ENCODE measurements around the gene TRAF6. TPM values are rescaled to one million over a fixed set of nuclear protein-coding genes. Genes with fewer than 3 reads are reported as not detected.

TRAF6 gene
- total RNA-seq, 6 donors from 2014 or later: 7.4 to 17.5 (median 13.7) TPM

- ATAC-seq (ENCODE audit: low FRiP score in 2 of 2) (no peak), DNase-seq (no peak)
- H3K9me3 ChIP-seq: no peaks in the 10 kb centered on the region
- peaks cover 8 to 38% (median 15%) of the 10 kb centered on the region in 4 donors for H3K4me1 ChIP-seq
- peak overlapping the region in 1 of 4 donors; percentile 92 for H3K4me3 ChIP-seq
- peak overlapping the region in 2 of 4 donors; percentile 91 to 97 for H3K27ac ChIP-seq
- 59 to 63% methylated on average over 7 of the region's 7 CpGs for WGBS, 2 donors
- TF ChIP-seq EP300 (IDR thresholded peaks at IDR 0.05): no peak
- TF ChIP-seq POLR2A (IDR thresholded peaks at IDR 0.05): no peak
- TF ChIP-seq POLR2AphosphoS5 (IDR thresholded peaks at IDR 0.05): no peak
- H3K36me3 ChIP-seq: peaks cover 0 to 3% (median 0%) of the 10 kb centered on the region in 4 donors
- no peaks in the 10 kb centered on the region for H3K27me3 ChIP-seq
Measured at GRCh38 chr11:36507824-36508489, 2.1 kb downstream of the TRAF6 start.

- TF ChIP-seq POLR2AphosphoS5 (IDR thresholded peaks at IDR 0.05) (no peak), CTCF (IDR thresholded peaks at IDR 0.05) (no peak), POLR2A (IDR thresholded peaks at IDR 0.05) (no peak), EP300 (IDR thresholded peaks at IDR 0.05) (no peak)
- Histone ChIP-seq H3K4me1 (peaks cover 9 to 45% (median 28%) of the 10 kb centered on the region in 4 donors), H3K27me3 (no peaks in the 10 kb centered on the region), H3K36me3 (peaks cover 15 to 45% (median 19%) of the 10 kb centered on the region in 4 donors), H3K27ac (peak overlapping the region in 1 of 4 donors; percentile 1), H3K9me3 (no peaks in the 10 kb centered on the region), H3K4me3 (no peak overlapping the region)
- ATAC-seq (ENCODE audit: low FRiP score in 2 of 2) (no peak), DNase-seq (no peak)
- WGBS, 2 donors: 91% methylated on average over 5 of the region's 5 CpGs
Measured at GRCh38 chr11:36501236-36501635, 8.8 kb downstream of the TRAF6 start.

GRCh38 chr11:36500315-36500721 is 9.8 kb downstream of the TRAF6 start:
- peaks cover 9 to 36% (median 24%) of the 10 kb centered on the region in 4 donors for H3K4me1 ChIP-seq
- peak overlapping the region in 1 of 4 donors; percentile 1 for H3K27ac ChIP-seq
- TF ChIP-seq POLR2A (IDR thresholded peaks at IDR 0.05) (no peak), CTCF (IDR thresholded peaks at IDR 0.05) (no peak), POLR2AphosphoS5 (IDR thresholded peaks at IDR 0.05) (no peak), EP300 (IDR thresholded peaks at IDR 0.05) (no peak)
- no peak for DNase-seq
- ATAC-seq (ENCODE audit: low FRiP score in 2 of 2): peak in 1 of 2 donors; percentile 73
- H3K4me3 ChIP-seq: no peak overlapping the region
- H3K27me3 ChIP-seq: no peaks in the 10 kb centered on the region
- no peaks in the 10 kb centered on the region for H3K9me3 ChIP-seq
- 50 to 59% methylated on average over 1 of the region's 1 CpG for WGBS, 2 donors
- H3K36me3 ChIP-seq: peaks cover 15 to 54% (median 25%) of the 10 kb centered on the region in 4 donors

- Histone ChIP-seq H3K36me3 (peaks cover 16 to 64% (median 33%) of the 10 kb centered on the region in 4 donors), H3K27ac (no peak overlapping the region), H3K4me3 (no peak overlapping the region), H3K9me3 (no peaks in the 10 kb centered on the region), H3K27me3 (no peaks in the 10 kb centered on the region), H3K4me1 (peaks cover 9 to 35% (median 24%) of the 10 kb centered on the region in 4 donors)
- ATAC-seq (ENCODE audit: low FRiP score in 2 of 2) (no peak), DNase-seq (no peak)
- TF ChIP-seq POLR2A (IDR thresholded peaks at IDR 0.05) (no peak), EP300 (IDR thresholded peaks at IDR 0.05) (no peak), CTCF (IDR thresholded peaks at IDR 0.05) (no peak), POLR2AphosphoS5 (IDR thresholded peaks at IDR 0.05) (no peak)
- 82% methylated on average over 4 of the region's 4 CpGs for WGBS, 2 donors
Measured at GRCh38 chr11:36499315-36499714, 10.8 kb downstream of the TRAF6 start.

- DNase-seq (no peak), ATAC-seq (ENCODE audit: low FRiP score in 2 of 2) (no peak)
- no peaks in the 10 kb centered on the region for H3K9me3 ChIP-seq
- 92 to 96% methylated on average over 1 of the region's 1 CpG for WGBS, 2 donors
- H3K4me1 ChIP-seq: peaks cover 9 to 35% (median 24%) of the 10 kb centered on the region in 4 donors
- H3K36me3 ChIP-seq: peaks cover 22 to 68% (median 38%) of the 10 kb centered on the region in 4 donors
- H3K4me3 ChIP-seq: no peak overlapping the region
- no peak for TF ChIP-seq CTCF (IDR thresholded peaks at IDR 0.05)
- H3K27ac ChIP-seq: no peak overlapping the region
- H3K27me3 ChIP-seq: no peaks in the 10 kb centered on the region
Measured at GRCh38 chr11:36498721-36499120, 11.4 kb downstream of the TRAF6 start.

All from upper lobe of left lung (tissue), 6 donors.